NCI-H748 (cell line): Measurements from ENCODE around the gene RUSC2.

Source experiments
- DNase-seq: peaks from one replicate; lab custom pipeline; 2025; ENCODE audit not compliant: unreplicated experiment; lab: John Stamatoyannopoulos, UW

The RUSC2 gene

GRCh38 chr9:35489313-35490154 lies at the start of gene RUSC2:
Gene RUSC2 (plus strand): TSS chr9:35490111. CDS start chr9:35546522, 56,411 bp downstream.
- DNase-seq: peak; percentile 90

GRCh38 chr9:35446012-35446411 lies 43.9 kb upstream of the RUSC2 start:
- DNase-seq: no peak

- no peak for DNase-seq
Observed at GRCh38 chr9:35448496-35448895, 41.4 kb upstream of the RUSC2 start.

GRCh38 chr9:35452481-35452880 lies 37.4 kb upstream of the RUSC2 start:
- DNase-seq: no peak

GRCh38 chr9:35453786-35454185 lies 36.1 kb upstream of the RUSC2 start:
- DNase-seq: no peak

- DNase-seq: no peak
Observed at GRCh38 chr9:35464141-35465025, 25.5 kb upstream of the RUSC2 start.

- DNase-seq: no peak
Observed at GRCh38 chr9:35470340-35470739, 19.6 kb upstream of the RUSC2 start.

- no peak for DNase-seq
Observed at GRCh38 chr9:35470894-35471293, 19.0 kb upstream of the RUSC2 start.

GRCh38 chr9:35476596-35476995 lies 13.3 kb upstream of the RUSC2 start:
- no peak for DNase-seq

GRCh38 chr9:35477211-35477855 lies 12.6 kb upstream of the RUSC2 start:
- DNase-seq: peak; percentile 85

- DNase-seq: no peak
Observed at GRCh38 chr9:35478871-35479270, 11.0 kb upstream of the RUSC2 start.

GRCh38 chr9:35481347-35481975 lies 8.4 kb upstream of the RUSC2 start:
- peak; percentile 52 for DNase-seq

GRCh38 chr9:35482071-35482470 lies 7.8 kb upstream of the RUSC2 start:
- no peak for DNase-seq

GRCh38 chr9:35484406-35484805 lies 5.5 kb upstream of the RUSC2 start:
- no peak for DNase-seq

- no peak for DNase-seq
Observed at GRCh38 chr9:35487081-35487480, 2.8 kb upstream of the RUSC2 start.

GRCh38 chr9:35488021-35488420 lies 1.9 kb upstream of the RUSC2 start:
- no peak for DNase-seq

- peak; percentile 53 for DNase-seq
Observed at GRCh38 chr9:35488566-35489312, 1.2 kb upstream of the RUSC2 start.

- DNase-seq: peak; percentile 45
Observed at GRCh38 chr9:35490155-35490909, 421 bp downstream of the RUSC2 start.

GRCh38 chr9:35490910-35491465 lies 1.1 kb downstream of the RUSC2 start:
- no peak for DNase-seq
